BJ (cell line): Measurements from ENCODE around the gene LYRM4. TPM values are rescaled to one million over a fixed set of nuclear protein-coding genes. Genes with fewer than 3 reads are reported as not detected.

Source experiments
- CTCF ChIA-PET: fragments of 350-600 bp; formaldehyde crosslinking; extraction: SDS; loops from one replicate; lab custom pipeline; 2021; ENCODE audit warnings: antibody characterized with exemption, inconsistent platforms; lab: Yijun Ruan, JAX
- POLR2A ChIA-PET: fragments of 300-600 bp; sonication (Branson Sonifier 250); formaldehyde crosslinking; extraction: SDS; loops from one replicate; lab custom pipeline; 2021; ENCODE audit warnings: antibody characterized with exemption; lab: Charles Lee
- DNase-seq: peaks from one replicate; pipeline ENCODE4 v3.0.0-alpha.2; 2011; ENCODE audit warnings: low read depth
- H3K27me3 ChIP-seq: 2 replicates; pipeline ENCODE4 v1.6.0; 2011; ENCODE audit warnings: low read length; ENCODE audit not compliant: control insufficient read depth, insufficient read depth
- H3K36me3 ChIP-seq: 2 replicates; pipeline ENCODE4 v1.5.1; 2011; ENCODE audit warnings: low read length; ENCODE audit not compliant: control insufficient read depth, insufficient read depth
- H3K4me3 ChIP-seq: 2 replicates; pipeline ENCODE4 v1.5.1; 2011; ENCODE audit warnings: low read depth, mild to moderate bottlenecking, control low read depth, low read length
- polyA plus RNA-seq: library from polyadenylated mRNA; depleted of rRNA; stranded (reverse); fragments of >200 nt; gene quantifications from 2 replicates; pipeline ENCODE4 v1.2.3, GENCODE V29; 2011
- TF ChIP-seq, protein P1 (sequence below): IDR thresholded peaks from 2 replicates; pipeline ENCODE4 v1.5.1; 2011; ENCODE audit warnings: low read depth, mild to moderate bottlenecking, control low read depth, inconsistent platforms, low read length, moderate library complexity; ENCODE audit not compliant: insufficient read depth

LYRM4 gene
- polyA plus RNA-seq, 1 experiment, result 29.0 TPM

DNA sequence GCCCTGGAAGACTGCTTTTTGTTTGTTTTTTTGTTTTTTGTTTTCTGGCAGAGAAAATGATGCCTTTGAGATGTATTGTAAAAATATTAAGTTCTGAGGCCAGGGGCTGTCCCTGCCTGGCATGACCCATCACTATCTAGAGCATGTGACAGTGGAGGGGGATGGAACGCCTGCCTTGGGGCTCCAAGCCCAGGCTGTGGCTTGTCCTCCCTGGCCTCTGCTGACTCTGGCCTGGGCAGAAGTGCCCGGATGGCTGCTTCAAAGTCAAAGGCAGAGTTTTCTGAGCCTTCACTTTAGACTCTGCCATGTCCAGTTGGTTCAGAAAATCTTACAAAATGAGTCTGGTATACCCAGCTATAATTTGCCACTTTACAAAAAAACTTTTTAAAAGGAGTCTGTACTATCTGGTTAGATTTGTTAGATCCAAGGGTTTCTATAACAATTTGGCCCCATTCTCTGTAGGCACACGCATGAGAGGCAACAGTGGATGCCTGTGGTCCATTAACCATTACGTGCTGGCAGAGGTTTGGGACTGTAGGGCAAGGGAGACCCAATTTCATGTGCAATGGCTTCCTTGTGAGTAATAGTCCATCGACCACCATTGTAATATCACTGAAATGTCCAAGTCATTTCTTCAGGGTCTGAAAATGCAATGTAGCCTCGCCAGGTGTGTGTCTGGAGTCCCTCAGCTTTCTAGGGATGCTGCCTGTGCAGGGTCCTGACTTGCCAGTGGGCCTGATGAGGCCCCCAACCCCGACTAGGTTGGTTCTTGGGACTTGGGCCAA is 167.3 kb downstream of the LYRM4 start:
- no peaks in the 10 kb centered on the region for H3K36me3 ChIP-seq
- DNase-seq, result no peak
- H3K4me3 ChIP-seq, result no peak overlapping the region
- TF ChIP-seq, protein P1, sequence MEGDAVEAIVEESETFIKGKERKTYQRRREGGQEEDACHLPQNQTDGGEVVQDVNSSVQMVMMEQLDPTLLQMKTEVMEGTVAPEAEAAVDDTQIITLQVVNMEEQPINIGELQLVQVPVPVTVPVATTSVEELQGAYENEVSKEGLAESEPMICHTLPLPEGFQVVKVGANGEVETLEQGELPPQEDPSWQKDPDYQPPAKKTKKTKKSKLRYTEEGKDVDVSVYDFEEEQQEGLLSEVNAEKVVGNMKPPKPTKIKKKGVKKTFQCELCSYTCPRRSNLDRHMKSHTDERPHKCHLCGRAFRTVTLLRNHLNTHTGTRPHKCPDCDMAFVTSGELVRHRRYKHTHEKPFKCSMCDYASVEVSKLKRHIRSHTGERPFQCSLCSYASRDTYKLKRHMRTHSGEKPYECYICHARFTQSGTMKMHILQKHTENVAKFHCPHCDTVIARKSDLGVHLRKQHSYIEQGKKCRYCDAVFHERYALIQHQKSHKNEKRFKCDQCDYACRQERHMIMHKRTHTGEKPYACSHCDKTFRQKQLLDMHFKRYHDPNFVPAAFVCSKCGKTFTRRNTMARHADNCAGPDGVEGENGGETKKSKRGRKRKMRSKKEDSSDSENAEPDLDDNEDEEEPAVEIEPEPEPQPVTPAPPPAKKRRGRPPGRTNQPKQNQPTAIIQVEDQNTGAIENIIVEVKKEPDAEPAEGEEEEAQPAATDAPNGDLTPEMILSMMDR, result no peak
- H3K27me3 ChIP-seq, result peaks cover 14% of the 10 kb centered on the region
- ChIA-PET POLR2A (no interaction called here), CTCF (no interaction called here)

DNA sequence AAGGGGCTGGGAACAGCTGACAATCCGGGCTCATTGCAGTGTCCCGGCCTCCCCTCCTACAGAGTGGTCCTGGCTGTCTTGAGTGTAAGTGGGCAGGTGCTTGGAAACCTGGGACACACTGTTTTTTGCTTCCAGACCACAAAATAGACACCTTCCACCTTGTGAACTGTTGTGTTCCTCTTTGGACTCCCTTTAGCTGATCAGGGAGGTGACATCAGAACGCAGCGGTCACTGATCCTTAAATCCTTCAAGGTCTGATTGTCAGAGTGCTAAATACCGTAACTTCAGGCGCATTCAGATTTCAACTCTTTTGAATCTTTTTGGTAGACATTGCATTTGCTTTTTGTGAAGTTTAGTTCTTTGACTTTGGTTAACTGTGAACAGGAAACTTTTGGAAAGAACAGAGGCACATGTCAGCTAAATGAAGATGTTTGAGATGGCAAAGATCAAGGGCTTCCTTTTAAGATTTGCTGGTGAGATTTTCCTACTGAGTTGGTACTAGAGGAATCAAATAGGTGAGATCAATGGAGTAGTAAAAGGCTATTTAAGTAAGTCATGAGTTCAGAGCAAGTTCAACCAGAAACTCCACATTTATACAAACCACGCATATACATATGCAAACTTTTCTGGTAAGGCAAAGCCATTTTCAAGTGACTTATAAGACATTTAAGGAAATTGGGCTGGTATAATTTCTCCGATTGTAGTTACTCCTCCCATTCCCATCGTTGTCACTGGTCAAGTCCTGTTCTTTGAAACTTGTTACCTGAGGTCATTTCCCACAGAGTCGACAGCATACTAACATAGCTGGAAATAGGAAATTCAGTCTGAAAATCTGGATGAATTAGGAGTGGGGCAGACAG is 169.3 kb downstream of the LYRM4 start:
- TF ChIP-seq, protein P1, result no peak
- CTCF ChIA-PET, result no interaction called here
- H3K36me3 ChIP-seq, result no peaks in the 10 kb centered on the region
- no peak for DNase-seq
- no peak overlapping the region for H3K4me3 ChIP-seq
- H3K27me3 ChIP-seq, result peaks cover 11% of the 10 kb centered on the region
- POLR2A ChIA-PET, result no interaction called here

DNA sequence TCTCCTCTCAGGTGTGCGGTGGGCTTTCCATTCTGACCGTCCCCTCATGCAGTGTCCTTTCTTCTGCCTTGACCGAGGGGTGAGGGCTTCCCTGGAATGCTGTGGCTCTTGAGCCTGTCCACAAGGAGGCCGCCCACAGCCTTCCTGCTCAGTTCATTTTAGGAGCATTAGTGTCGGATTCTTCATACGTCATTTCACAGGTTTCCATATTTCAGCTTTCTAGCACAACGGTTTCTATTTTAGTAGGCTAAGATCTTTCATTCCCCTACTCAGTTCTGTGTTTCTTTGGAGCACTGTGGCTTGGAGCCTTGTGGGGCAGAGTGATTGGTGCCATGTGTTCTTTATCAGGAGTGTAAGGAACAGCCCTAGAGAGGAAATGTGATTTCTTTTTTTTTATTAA is 170.1 kb downstream of the LYRM4 start:
- Histone ChIP-seq H3K27me3 (peaks cover 11% of the 10 kb centered on the region), H3K36me3 (no peaks in the 10 kb centered on the region), H3K4me3 (no peak overlapping the region)
- no peak for DNase-seq
- TF ChIP-seq, protein P1, result no peak
- ChIA-PET CTCF (no interaction called here), POLR2A (no interaction called here)

DNA sequence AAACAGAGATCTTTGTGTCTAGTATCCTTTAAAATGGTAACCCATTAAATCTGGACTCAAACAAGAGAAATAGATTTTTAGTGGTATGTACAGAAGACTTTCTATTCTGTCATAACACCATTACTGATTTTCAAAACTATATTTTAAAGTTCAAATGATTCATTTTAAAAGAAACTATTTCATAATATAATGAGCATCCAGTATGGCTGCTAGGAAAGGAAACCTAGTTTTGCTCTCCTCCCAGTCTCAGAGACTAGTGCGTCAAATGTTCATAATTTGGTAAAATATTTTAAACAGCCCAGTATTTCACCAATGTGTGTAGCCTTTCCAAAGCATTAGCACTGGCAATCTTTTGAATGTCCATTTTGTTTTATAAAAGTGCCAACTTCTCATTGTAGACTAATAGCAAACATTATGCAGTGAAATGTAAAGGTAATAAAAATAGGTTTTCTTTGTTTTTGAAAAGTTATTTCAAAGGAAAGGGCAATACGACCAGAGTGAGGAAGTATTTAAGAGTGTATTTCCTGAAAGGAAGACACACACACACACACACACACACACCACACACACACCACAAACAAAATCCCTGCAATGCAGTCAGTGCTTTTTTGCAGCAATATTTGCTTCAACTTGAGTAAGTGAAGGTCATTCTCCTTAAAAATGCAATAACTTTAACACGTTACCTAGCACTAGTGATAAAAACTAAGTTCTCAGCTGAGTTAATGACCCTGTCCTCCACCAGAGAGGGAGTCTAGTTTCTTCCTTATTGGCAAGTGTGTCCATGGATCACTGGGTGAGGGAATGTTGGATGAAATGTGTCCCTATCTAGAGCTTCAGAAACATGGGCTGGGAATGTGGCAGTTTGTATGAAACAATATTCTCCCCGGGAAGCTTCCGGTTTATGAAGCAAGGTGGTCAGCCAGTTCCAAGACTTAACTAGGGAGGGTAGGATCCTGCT is 171.0 kb downstream of the LYRM4 start:
- Histone ChIP-seq H3K4me3 (no peak overlapping the region), H3K27me3 (peaks cover 11% of the 10 kb centered on the region), H3K36me3 (no peaks in the 10 kb centered on the region)
- DNase-seq, result no peak
- CTCF ChIA-PET, result no interaction called here
- TF ChIP-seq, protein P1, result no peak
- POLR2A ChIA-PET, result no interaction called here
